ENCODE data around the gene GSN. TPM values are rescaled to one million over a fixed set of nuclear protein-coding genes. Genes with fewer than 3 reads are reported as not detected.

Gene GSN
- total and polyA plus RNA-seq, 4 donors: 18.8 to 402 (median 51.6) TPM

DNA sequence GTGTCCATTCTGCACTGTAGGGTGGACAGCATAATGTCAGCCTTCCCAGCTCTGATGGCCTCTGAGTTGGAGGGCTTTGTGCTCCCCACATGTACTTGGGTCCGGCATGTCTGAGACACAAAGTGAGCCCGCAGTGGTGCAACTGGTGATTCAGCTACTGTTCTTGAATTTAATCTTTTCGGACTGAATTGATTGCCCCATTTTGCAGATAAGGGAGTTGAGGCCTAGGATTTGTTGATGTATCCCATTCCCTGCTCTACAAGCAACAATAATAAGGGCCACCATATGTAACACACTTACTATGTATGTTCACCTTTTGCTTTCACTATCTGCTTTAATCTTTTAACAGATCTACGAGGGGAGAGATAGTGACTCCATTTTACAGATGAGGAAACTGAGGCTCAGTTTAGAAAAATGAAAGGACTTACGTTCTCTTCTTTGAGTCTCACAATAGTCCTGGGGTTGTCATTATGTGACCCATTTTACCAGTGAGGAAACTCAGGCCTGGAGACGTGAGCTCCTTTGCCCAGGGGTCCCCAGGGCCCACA lies 4.5 kb downstream of the GSN start:
- Histone ChIP-seq H3K9me3 (ENCODE audit: control insufficient read depth in 4 of 4, low read length in 3 of 4) (no peaks in the 10 kb centered on the region), H3K4me3 (ENCODE audit: low read depth in 1 of 3, low read length in 3 of 3) (no peak overlapping the region), H3K36me3 (ENCODE audit: control insufficient read depth in 4 of 4, insufficient read depth in 3 of 4, low read depth in 1 of 4, low read length in 3 of 4) (no peaks in the 10 kb centered on the region), H3K4me1 (ENCODE audit: control insufficient read depth in 4 of 4, insufficient read depth in 4 of 4, low read length in 3 of 4) (peaks cover 0 to 11% (median 8%) of the 10 kb centered on the region in 4 donors), H3K27me3 (ENCODE audit: control insufficient read depth in 4 of 4, insufficient read depth in 4 of 4, low read length in 3 of 4) (no peaks in the 10 kb centered on the region), H3K27ac (ENCODE audit: low read depth in 1 of 2, low read length in 2 of 2) (no peak overlapping the region), H3K9ac (ENCODE audit: low read depth in 1 of 2, low read length in 2 of 2) (no peak overlapping the region)
- no peak for DNase-seq (ENCODE audit: low spot score)
- TF ChIP-seq NR2F2 (IDR thresholded peaks at IDR 0.05) (no peak), CTCF (IDR thresholded peaks at IDR 0.05; ENCODE audit: low read depth, low read length, missing input control) (no peak), FOXA2 (IDR thresholded peaks at IDR 0.05) (no peak), JUND (IDR thresholded peaks at IDR 0.05) (no peak), EGR1 (IDR thresholded peaks at IDR 0.05; ENCODE audit: low read depth in 2 of 2) (no peak), GABPA (IDR thresholded peaks at IDR 0.05 in 1 of 2, conservative IDR thresholded peaks at IDR 0.05 in 1 of 2) (no peak), FOXA1 (IDR thresholded peaks at IDR 0.05) (no peak), HNF4A (conservative IDR thresholded peaks at IDR 0.05) (no peak), YY1 (IDR thresholded peaks at IDR 0.05) (no peak), HNF4G (IDR thresholded peaks at IDR 0.05) (no peak), TAF1 (conservative IDR thresholded peaks at IDR 0.05) (no peak), RAD21 (IDR thresholded peaks at IDR 0.05) (no peak), ATF3 (IDR thresholded peaks at IDR 0.05) (no peak), ZBTB33 (IDR thresholded peaks at IDR 0.05) (no peak)
- TF ChIP-seq, protein P1, sequence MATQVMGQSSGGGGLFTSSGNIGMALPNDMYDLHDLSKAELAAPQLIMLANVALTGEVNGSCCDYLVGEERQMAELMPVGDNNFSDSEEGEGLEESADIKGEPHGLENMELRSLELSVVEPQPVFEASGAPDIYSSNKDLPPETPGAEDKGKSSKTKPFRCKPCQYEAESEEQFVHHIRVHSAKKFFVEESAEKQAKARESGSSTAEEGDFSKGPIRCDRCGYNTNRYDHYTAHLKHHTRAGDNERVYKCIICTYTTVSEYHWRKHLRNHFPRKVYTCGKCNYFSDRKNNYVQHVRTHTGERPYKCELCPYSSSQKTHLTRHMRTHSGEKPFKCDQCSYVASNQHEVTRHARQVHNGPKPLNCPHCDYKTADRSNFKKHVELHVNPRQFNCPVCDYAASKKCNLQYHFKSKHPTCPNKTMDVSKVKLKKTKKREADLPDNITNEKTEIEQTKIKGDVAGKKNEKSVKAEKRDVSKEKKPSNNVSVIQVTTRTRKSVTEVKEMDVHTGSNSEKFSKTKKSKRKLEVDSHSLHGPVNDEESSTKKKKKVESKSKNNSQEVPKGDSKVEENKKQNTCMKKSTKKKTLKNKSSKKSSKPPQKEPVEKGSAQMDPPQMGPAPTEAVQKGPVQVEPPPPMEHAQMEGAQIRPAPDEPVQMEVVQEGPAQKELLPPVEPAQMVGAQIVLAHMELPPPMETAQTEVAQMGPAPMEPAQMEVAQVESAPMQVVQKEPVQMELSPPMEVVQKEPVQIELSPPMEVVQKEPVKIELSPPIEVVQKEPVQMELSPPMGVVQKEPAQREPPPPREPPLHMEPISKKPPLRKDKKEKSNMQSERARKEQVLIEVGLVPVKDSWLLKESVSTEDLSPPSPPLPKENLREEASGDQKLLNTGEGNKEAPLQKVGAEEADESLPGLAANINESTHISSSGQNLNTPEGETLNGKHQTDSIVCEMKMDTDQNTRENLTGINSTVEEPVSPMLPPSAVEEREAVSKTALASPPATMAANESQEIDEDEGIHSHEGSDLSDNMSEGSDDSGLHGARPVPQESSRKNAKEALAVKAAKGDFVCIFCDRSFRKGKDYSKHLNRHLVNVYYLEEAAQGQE (IDR thresholded peaks at IDR 0.05): no peak
- TF ChIP-seq, protein P2, sequence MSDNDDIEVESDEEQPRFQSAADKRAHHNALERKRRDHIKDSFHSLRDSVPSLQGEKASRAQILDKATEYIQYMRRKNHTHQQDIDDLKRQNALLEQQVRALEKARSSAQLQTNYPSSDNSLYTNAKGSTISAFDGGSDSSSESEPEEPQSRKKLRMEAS (IDR thresholded peaks at IDR 0.05): no peak
- WGBS: 86% methylated on average over 6 of the region's 6 CpGs
